HepG2 (cell line): ENCODE data around the gene GSK3A. TPM values are rescaled to one million over a fixed set of nuclear protein-coding genes. Genes with fewer than 3 reads are reported as not detected.

Experiments used
- CEBPB ChIP-seq: IDR thresholded peaks from 2 replicates; pipeline ENCODE4 v1.6.1; 2011; ENCODE audit warnings: low read depth, low read length, improper control_type of control experiment, borderline replicate concordance
- CREBL2 ChIP-seq: sonication (generic); formaldehyde crosslinking; IDR thresholded peaks from 2 replicates; pipeline ENCODE4 v1.8.1; 2023; ENCODE audit warnings: missing genetic modification reagents, mild to moderate bottlenecking, borderline replicate concordance
- CTCF ChIP-seq: sonication (generic); formaldehyde crosslinking; IDR thresholded peaks from 2 replicates; pipeline ENCODE4 v1.5.0; 2020; ENCODE audit warnings: mild to moderate bottlenecking, missing genetic modification reagents, moderate library complexity
- FOXK2 ChIP-seq: fragments of 450-650 bp; IDR thresholded peaks from 2 replicates; pipeline ENCODE4 v1.6.1; 2016
- GLI4 ChIP-seq: sonication (generic); formaldehyde crosslinking; IDR thresholded peaks from 2 replicates; pipeline ENCODE4 v1.5.1; 2020; ENCODE audit warnings: missing genetic modification reagents, mild to moderate bottlenecking, moderate library complexity, borderline replicate concordance
- HNRNPH1 ChIP-seq: fragments of 200-400 bp; formaldehyde crosslinking; optimal IDR thresholded peaks from 2 replicates; pipeline ENCODE3; 2017; ENCODE audit warnings: mild to moderate bottlenecking, low read depth, low read length
- HOXA5 ChIP-seq: sonication (generic); formaldehyde crosslinking; IDR thresholded peaks from 2 replicates; pipeline ENCODE4 v1.4.0; 2020; ENCODE audit warnings: missing genetic modification reagents
- IRF1 ChIP-seq: sonication (generic); formaldehyde crosslinking; IDR thresholded peaks from 2 replicates; pipeline ENCODE4 v1.4.0; 2020; ENCODE audit warnings: low read depth, mild to moderate bottlenecking, missing genetic modification reagents
- MBD4 ChIP-seq: IDR thresholded peaks from 2 replicates; pipeline ENCODE4 v1.6.1; 2012; ENCODE audit warnings: low read length, inconsistent platforms, borderline replicate concordance
- MXD3 ChIP-seq: IDR thresholded peaks from 2 replicates; pipeline ENCODE4 v1.6.1; 2016; ENCODE audit warnings: mild to moderate bottlenecking, missing biosample characterization, missing genetic modification reagents
- POLR2A ChIP-seq, 2 experiments: IDR thresholded peaks; 2 replicates each; pipeline ENCODE4 v1.6.1; 2011; ENCODE audit warnings: low read depth in 2 of 2, low read length in 2 of 2, mild to moderate bottlenecking in 1 of 2, moderate library complexity in 1 of 2; ENCODE audit not compliant: insufficient read depth in 1 of 2
- PRMT3 ChIP-seq: sonication (generic); formaldehyde crosslinking; IDR thresholded peaks from 2 replicates; pipeline ENCODE4 v1.8.1; 2022; ENCODE audit warnings: low read depth, mild to moderate bottlenecking, moderate library complexity, missing genetic modification reagents, borderline replicate concordance
- RBM22 ChIP-seq: fragments of 200-400 bp; formaldehyde crosslinking; optimal IDR thresholded peaks from 2 replicates; pipeline ENCODE3; 2017; ENCODE audit warnings: mild to moderate bottlenecking, low read length, moderate library complexity
- REST ChIP-seq, 2 experiments: IDR thresholded peaks; 2 replicates each; pipeline ENCODE4 v1.6.1; 2011 to 2012; ENCODE audit warnings: low read length in 2 of 2, borderline replicate concordance in 1 of 2, low read depth in 1 of 2, mild to moderate bottlenecking in 1 of 2, moderate library complexity in 1 of 2
- THAP8 ChIP-seq: sonication (generic); formaldehyde crosslinking; IDR thresholded peaks from 2 replicates; pipeline ENCODE4 v1.5.1; 2020; ENCODE audit warnings: missing genetic modification reagents, mild to moderate bottlenecking, borderline replicate concordance
- ZNF510 ChIP-seq: sonication (generic); formaldehyde crosslinking; IDR thresholded peaks from 2 replicates; pipeline ENCODE4 v1.4.0; 2020; ENCODE audit warnings: low read depth, mild to moderate bottlenecking, missing genetic modification reagents
- ZNF572 ChIP-seq: sonication (generic); formaldehyde crosslinking; IDR thresholded peaks from 2 replicates; pipeline ENCODE4 v1.5.1; 2020; ENCODE audit warnings: mild to moderate bottlenecking, missing genetic modification reagents
- ZNF704 ChIP-seq: sonication (generic); formaldehyde crosslinking; IDR thresholded peaks from 2 replicates; pipeline ENCODE4 v1.8.1; 2023; ENCODE audit warnings: mild to moderate bottlenecking, inconsistent platforms, moderate library complexity, missing genetic modification reagents, borderline replicate concordance
- ZSCAN22 ChIP-seq: sonication (generic); formaldehyde crosslinking; IDR thresholded peaks from 2 replicates; pipeline ENCODE4 v1.4.0; 2020; ENCODE audit warnings: mild to moderate bottlenecking, missing genetic modification reagents
- polyA plus RNA-seq, 8 experiments: library from polyadenylated mRNA; depleted of rRNA in 3 of 8; stranded (reverse) in 7 of 8; unstranded in 1 of 8; fragments of >200 nt; fragmentation: Illumina TruSeq in 4 of 8; extraction: Trizol in 4 of 8; gene quantifications; 2 replicates each; pipeline versions ENCODE4 v1.2.1 to v1.2.3, GENCODE V29; 2011 to 2016; ENCODE audit warnings: low read depth in 4 of 8, missing spikeins in 1 of 8, mixed read lengths in 1 of 8; ENCODE audit not compliant: insufficient read depth in 1 of 8
- total RNA-seq, 5 experiments: library from RNA; depleted of rRNA; stranded (reverse); fragments of >200 nt; fragmentation: Illumina TruSeq; extraction: Trizol; gene quantifications; 2 replicates each; pipeline ENCODE4 v1.2.3, GENCODE V29; 2016; ENCODE audit warnings: low read depth in 1 of 5

GSK3A gene
- total and polyA plus RNA-seq, 2 of the 13 experiments (the other 11 are each of a cell fraction or from before 2014, with no cell fraction given): 16.9 to 52.5 TPM

GRCh38 chr19:42246143-42246921, 3.9 kb upstream of the GSK3A start (continued):
- no peak for TF ChIP-seq CEBPB
- TF ChIP-seq ZNF510 (CRISPR knock-in tag): no peak
- no peak for TF ChIP-seq PRMT3 (CRISPR knock-in tag)
- TF ChIP-seq CREBL2 (CRISPR knock-in tag): no peak
- TF ChIP-seq CTCF (CRISPR knock-in tag): peak; percentile 71
- TF ChIP-seq ZSCAN22 (CRISPR knock-in tag): no peak
- peak; percentile 55; the same call in 1 of the 2 replicates for TF ChIP-seq HOXA5
- TF ChIP-seq ZNF704 (CRISPR knock-in tag): no peak
- TF ChIP-seq POLR2A (IDR thresholded peaks at IDR 0.05; ENCODE audit: insufficient read depth in 1 of 2, low read depth in 2 of 2, low read length in 2 of 2): peak in 1 of 2 experiments; percentile 50; a peak in 1 of 4 replicates
- TF ChIP-seq HNRNPH1: peak; percentile 82
- TF ChIP-seq RBM22: peak; percentile 31
- peak; percentile 41; the same call in 1 of the 2 replicates for TF ChIP-seq MXD3
- TF ChIP-seq ZNF572 (CRISPR knock-in tag): 0 out of 2 replicates have a peak, but pooled peaks have one; percentile 30
- no peak for TF ChIP-seq IRF1 (CRISPR knock-in tag)
- TF ChIP-seq GLI4 (CRISPR knock-in tag): no peak
- TF ChIP-seq MBD4: peak; percentile 66; the same call in 1 of the 2 replicates
- TF ChIP-seq THAP8: no peak
- TF ChIP-seq REST (IDR thresholded peaks at IDR 0.05; ENCODE audit: borderline replicate concordance in 1 of 2, low read depth in 1 of 2, low read length in 2 of 2): no peak
- no peak for TF ChIP-seq FOXK2
